Stimulated activated CD4-positive, alpha-beta T cell treated with anti-CD3 and anti-CD28 coated beads, Interleukin-15, amount 100 ng/mL, for 24 hours (primary cell): Measurements from ENCODE around the gene SMIM27.
A peak's percentile ranks its signal among the peaks of the same experiment; 100 is the strongest.
"Not testable (repeated sequence)": the region's sequence is repeated elsewhere in the genome, so short reads cannot be mapped to it uniquely, and the experiment has no call there.

Experiments
- DNase-seq: peaks from one replicate; pipeline ENCODE4 v3.0.0-alpha.2; 2020

The SMIM27 gene

GRCh38 chr9:32558408-32558934, 6.3 kb downstream of the SMIM27 start:
- DNase-seq = no peak

- DNase-seq = no peak
Measured at GRCh38 chr9:32565967-32566366, 13.8 kb downstream of the SMIM27 start.

GRCh38 chr9:32566770-32567169, 14.6 kb downstream of the SMIM27 start:
- no peak for DNase-seq

DNA sequence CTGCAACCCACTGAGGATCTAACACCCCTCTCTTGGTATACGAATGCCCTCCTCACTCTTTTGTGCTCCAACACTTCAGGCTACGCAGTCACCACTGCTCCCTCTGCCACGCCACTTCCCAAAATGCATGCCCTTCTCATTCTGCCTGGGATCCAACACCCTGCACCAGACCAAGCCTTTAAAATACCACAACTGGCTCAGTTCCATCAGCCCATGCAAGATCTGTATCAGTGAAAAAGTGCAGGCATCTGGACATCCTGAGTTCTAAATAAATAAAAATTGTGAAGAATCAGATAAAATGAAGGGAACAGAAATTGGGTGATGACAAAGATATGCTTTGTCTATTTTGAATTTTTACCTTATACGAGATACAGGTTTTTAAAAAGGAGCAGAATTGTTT, 18.1 kb downstream of the SMIM27 start:
- no peak for DNase-seq

- peak; percentile 79 for DNase-seq
Measured at GRCh38 chr9:32571969-32572899, 20.1 kb downstream of the SMIM27 start.

DNA sequence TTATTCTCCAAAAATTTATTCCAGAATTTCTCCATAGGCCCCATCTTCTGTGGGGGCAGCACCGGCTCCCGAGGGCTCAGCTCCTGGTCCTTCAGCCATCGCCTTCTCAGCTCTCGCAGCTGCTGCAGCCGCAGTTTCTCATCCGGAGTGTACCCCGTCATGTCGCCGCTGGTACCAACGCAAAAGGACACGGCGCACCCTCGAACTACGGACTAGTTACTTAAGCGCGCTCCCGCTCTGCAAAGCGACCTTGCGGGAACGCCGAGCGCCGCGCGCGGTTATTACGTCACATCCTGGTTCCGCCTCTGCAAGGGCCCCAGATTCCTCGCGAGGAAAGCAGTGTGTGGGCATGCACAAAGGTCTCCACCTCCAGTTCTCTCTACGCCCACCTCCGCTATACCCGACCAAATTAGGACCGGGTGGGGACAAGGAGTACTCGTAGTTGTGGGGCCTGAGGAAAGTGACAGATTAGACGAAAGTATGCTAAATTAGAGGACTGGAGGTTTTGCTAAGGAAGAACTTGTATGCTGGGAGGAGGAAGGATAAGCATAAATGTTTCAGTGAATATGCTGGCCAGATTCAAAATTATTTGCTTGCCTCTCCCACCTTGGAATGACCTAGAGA, 20.9 kb downstream of the SMIM27 start, which contains the start of gene NDUFB6:
NDUFB6 (minus strand) TSS at position 260 of the 624 bp plus-strand sequence; CDS start at position 161, 99 bp downstream.
- DNase-seq = peak; percentile 96

GRCh38 chr9:32573821-32574220, 21.7 kb downstream of the SMIM27 start:
- DNase-seq = no peak

DNA sequence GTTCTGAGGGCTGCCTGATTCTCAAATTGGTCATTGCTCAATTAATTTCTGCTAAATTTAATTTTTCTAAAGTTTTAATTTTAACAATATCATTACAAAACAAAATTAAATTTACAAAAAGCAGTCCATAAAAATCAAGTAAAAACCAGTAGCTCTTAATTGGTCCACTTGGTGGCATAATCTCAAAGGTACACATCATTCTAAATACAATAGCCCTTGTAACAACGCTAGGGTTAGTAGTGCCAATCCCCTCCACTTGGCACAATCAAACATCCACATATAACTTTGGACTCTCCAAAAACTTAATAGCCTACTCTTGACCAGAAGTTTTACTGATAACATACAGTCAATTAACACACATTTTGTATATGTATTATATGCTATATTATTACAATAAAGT, 22.7 kb downstream of the SMIM27 start:
- DNase-seq = no peak

GRCh38 chr9:32577316-32577715, 25.2 kb downstream of the SMIM27 start:
- no peak for DNase-seq

GRCh38 chr9:32578976-32579375, 26.8 kb downstream of the SMIM27 start:
- no peak for DNase-seq

GRCh38 chr9:32579706-32580331, 27.7 kb downstream of the SMIM27 start:
- DNase-seq = peak; percentile 83

DNA sequence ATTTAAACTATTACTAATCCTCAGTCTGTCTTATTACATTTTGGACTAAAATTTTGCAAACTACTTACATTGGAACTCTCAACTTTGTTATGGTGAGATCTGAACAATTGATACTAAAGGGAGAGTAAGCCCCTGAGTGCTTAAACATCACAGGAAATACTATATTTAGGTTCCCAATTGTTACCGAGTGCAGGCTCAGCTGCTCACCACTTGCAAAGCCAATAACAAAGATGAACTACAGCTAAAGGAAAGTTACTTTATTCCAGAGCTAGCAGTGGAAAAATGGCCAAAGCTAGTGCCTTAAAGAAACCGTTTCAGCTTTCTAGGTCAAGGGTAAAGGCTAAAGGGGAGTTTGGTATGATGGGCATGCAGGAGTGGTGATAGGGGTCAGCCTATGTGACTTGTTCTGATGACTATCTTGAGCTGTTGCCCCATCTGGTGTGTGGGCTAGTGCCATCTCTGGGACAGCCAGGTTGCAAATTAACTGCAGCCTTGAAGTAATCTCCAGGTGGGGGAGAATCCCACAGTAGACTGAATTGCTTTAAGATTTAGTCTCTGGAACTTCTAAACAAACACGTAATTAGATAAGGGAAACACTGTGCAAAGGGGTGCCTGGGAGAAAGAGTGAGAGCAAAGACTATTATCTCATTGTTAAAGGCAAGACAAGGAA, 28.6 kb downstream of the SMIM27 start:
- no peak for DNase-seq

DNA sequence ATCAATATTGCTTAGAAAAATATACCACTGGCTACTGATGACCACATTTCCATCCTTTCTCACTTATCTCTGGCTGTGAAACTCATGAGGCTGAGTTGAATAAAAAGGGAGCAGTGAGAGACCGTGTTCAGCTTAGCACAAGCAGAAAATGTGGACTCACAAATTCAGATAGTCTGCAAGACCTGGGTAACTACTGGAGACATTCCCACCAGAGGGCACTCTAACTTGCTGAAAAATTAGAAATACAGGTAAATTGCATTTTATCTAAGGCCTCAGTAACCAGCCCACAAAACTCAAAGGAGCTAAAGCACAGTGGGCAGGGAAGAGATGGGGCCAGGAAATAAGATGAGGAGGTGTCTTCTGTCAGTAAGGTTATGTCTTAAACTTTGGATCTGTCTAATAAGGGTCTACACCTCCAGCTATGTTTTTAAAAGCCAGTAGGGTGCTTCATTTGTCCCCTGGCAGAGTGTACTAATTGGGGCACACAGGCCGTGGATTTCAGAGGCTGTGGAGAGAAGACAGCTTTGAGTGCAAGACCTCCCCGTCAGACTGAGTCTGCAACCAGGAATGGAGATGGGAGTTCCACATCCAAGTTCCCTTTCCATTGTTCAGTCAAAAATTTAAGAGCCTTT, 29.5 kb downstream of the SMIM27 start:
- peak; percentile 26 for DNase-seq

- no peak for DNase-seq
Measured at GRCh38 chr9:32584784-32585183, 32.7 kb downstream of the SMIM27 start.

- DNase-seq = peak; percentile 12
Measured at GRCh38 chr9:32587901-32588300, 35.8 kb downstream of the SMIM27 start.

GRCh38 chr9:32589083-32589723, 37.1 kb downstream of the SMIM27 start:
- no peak for DNase-seq

DNA sequence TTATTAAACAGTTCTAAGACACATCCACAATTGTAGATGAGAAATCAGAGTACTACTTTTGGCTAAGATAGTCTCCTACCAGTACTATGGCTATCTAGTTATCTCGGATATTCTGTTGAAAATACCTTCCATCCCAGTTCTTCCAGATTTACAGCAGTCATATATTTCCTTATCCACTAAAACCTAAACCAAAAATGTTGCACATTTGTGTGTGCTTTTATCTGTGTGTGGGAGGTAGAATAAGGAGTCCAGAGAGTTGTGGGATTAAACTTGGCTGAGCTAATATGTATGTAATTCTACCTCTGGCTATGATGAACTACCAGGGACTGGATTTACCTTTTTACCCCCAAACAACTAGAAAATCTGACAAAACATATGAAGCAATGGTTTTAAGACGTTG, 38.3 kb downstream of the SMIM27 start:
- no peak for DNase-seq

DNA sequence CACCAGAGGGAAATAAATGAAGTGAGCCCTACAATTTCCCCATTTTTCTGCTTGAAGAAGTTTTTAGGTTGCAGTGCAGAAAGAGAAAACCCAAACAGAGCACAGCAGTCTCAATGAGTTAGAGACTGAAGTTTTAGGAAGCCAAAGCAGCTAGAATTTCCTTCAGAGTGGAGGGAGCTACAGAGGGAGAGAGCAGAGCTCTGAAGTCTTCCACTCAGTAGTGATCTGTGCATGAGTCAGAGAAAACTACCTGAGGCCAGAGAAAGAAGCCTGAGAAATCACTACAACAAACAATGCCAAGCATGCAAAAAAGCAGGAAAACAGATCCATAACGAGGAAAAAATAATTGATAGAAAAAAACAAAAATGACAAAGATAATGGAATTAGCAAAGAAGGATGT, 38.8 kb downstream of the SMIM27 start:
- DNase-seq = no peak

DNA sequence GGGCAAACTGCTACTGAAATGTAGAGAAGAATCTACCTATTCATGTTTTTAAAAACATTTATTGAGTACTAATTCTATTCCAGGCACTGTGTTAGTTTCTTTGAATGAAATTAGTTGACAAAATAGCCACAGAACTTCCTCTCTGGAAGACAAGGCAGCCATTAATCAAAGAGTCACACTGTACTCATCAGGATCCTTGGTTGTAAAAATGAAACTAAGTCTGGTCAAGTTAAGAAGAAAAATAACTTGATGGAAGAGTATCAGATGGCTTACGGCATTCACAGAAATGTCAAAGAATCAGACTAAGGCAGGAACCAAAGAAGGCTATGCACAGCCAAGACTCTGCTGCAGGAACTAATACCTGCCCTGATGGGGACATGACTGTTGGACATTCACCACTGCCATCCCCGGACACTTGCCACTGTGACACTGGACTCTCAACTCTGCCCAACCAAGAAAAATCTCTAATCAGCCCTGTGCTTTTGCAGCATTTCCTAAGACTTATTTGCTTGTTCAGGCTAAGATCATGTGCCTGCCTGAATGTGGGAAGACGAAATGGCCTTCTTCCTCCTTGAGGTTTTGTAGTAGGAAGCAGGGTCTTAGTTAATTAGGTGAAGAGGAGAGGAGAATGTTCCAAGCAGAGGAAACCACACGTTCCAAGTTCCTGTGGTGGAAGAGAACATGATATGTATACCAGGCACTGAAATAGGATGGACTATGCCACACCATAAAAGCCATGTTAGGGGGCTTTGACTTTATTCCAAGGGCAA, 44.2 kb downstream of the SMIM27 start:
- no peak for DNase-seq

- no peak for DNase-seq
Measured at GRCh38 chr9:32596936-32597335, 44.8 kb downstream of the SMIM27 start.

DNA sequence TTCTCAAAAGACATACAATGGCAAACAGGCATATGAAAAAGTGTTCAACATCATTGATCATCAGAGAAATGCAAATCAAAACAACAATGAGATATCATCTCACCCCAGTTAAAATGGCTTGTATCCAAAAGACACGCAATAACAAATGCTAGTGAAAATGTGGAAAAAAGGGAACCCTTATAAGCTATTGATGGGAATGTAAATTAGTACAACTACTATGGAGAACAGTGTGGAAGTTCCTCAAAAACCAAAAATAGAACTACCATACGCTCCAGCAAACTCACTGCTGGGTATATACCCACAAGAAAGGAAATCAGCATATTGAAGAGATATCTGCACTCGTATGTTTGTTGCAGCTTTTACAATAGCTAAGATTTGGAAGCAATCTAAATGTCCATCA, 46.9 kb downstream of the SMIM27 start:
- not testable (repeated sequence) for DNase-seq
